GM19240 (cell line): ENCODE data around the gene VN1R5.

ENCODE experiments used
- DNase-seq: peaks from one replicate; pipeline ENCODE4 v3.0.0; 2011; ENCODE audit warnings: low spot score; ENCODE audit not compliant: insufficient read length

VN1R5 gene

GRCh38 chr1:247299723-247300381 is 44.0 kb downstream of the VN1R5 start:
- no peak for DNase-seq

DNA sequence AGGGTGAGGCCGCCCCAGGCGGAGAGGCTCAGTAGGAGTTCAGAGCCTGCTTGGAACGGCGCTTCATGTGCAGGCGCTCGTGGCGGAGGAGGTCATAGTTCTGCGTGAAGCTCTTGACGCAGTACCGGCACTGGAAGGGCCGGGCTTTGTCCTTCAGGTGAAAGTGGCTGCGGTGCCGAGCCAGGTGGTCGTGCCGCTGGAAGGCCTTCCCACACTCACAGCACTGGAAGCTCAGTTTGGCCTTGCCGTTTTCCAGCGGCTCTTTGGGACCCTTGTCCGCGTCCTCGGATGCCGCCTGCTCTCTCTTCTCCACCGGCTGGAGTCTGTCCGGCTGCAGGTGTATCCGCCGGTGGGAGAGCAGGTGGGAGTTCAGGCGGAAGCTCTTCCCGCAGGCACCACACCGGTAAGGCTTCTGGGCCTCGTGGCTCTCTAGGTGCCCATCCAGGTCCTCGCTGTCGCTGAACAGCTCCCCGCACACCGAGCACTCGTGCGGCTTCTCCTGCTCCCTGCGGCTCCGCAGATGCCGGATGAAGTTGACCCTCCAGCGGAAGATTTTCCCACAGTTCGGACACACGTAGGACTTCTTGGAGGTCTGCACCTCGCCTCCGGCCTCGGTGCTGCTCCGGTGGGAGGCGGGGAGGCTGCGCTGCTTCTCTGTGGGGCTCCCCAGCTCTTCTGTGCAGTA is 44.8 kb downstream of the VN1R5 start:
- no peak for DNase-seq

DNA sequence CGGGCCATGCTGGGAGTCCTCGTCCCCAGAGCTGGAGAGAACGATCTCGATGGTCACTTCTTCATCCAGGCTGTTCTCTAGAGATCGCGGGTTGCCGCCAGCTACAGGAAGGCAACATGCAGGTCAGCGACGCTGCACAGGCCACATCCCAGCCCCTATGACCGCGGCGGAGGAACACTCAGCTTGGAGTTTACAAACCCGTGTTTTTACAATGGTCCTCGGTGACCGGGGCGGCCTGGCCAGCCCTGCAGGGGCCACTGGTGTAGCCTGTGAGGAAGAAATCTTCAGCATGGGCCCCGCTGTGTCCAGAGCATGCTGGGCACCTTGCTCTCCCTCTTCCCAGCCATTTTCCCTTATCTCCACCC is 45.3 kb downstream of the VN1R5 start:
- DNase-seq, result no peak

- no peak for DNase-seq
Observed at GRCh38 chr1:247303216-247303615, 47.3 kb downstream of the VN1R5 start.

GRCh38 chr1:247304031-247304430 is 48.2 kb downstream of the VN1R5 start:
- no peak for DNase-seq
